Measurements from ENCODE around the gene ZNF70.

GRCh38 chr22:23704829-23705228, 46.1 kb downstream of the ZNF70 start:
- TF ChIP-seq EP300 (IDR thresholded peaks at IDR 0.05; ENCODE audit: low read depth) (no peak), CTCF (IDR thresholded peaks at IDR 0.05) (no peak), POLR2A (IDR thresholded peaks at IDR 0.05) (no peak)
